Spleen (tissue), 11 donors: ENCODE results near the gene ITGBL1. TPM values are rescaled to one million over a fixed set of nuclear protein-coding genes. Genes with fewer than 3 reads are reported as not detected.

Experiments
- DNase-seq: peaks from one replicate; pipeline ENCODE4 v3.0.0-alpha.2; 2020
- H3K27ac ChIP-seq, 8 donors: fragments of 200-600 bp; sonication (generic) in 7 of 8; 1 replicate in 4 of 8; 2 replicates in 4 of 8; pipeline versions ENCODE4 v1.5.0 to v1.8.0; 2016 to 2021; ENCODE audit warnings: inconsistent platforms in 4 of 8, mild to moderate bottlenecking in 4 of 8, moderate library complexity in 1 of 8
- H3K27me3 ChIP-seq, 7 donors: fragments of 200-600 bp; sonication (generic) in 6 of 7; replicated peaks in 1 of 7; 1 replicate in 4 of 7; 2 replicates in 3 of 7; pipeline versions ENCODE4 v1.5.0 to v1.8.0; 2016 to 2021; ENCODE audit warnings: inconsistent platforms in 3 of 7, mild to moderate bottlenecking in 1 of 7
- H3K36me3 ChIP-seq, 6 donors: fragments of 200-600 bp; sonication (generic) in 5 of 6; 1 replicate in 4 of 6; 2 replicates in 2 of 6; pipeline versions ENCODE4 v1.5.0 to v1.8.0; 2016 to 2021; ENCODE audit warnings: inconsistent platforms in 2 of 6
- H3K4me1 ChIP-seq, 6 donors: fragments of 200-600 bp; sonication (generic) in 5 of 6; 1 replicate in 3 of 6; 2 replicates in 3 of 6; pipeline versions ENCODE4 v1.5.0 to v1.8.0; 2016 to 2021; ENCODE audit warnings: inconsistent platforms in 3 of 6
- H3K4me3 ChIP-seq, 8 donors: fragments of 200-600 bp; sonication (generic) in 7 of 8; 1 replicate in 4 of 8; 2 replicates in 4 of 8; pipeline versions ENCODE4 v1.5.0 to v1.8.0; 2016 to 2021; ENCODE audit warnings: inconsistent platforms in 4 of 8, mild to moderate bottlenecking in 4 of 8, moderate library complexity in 2 of 8
- H3K9me3 ChIP-seq, 8 donors: fragments of 200-600 bp; sonication (generic) in 7 of 8; 1 replicate in 4 of 8; 2 replicates in 4 of 8; pipeline versions ENCODE4 v1.5.0 to v1.8.0; 2016 to 2021; ENCODE audit warnings: inconsistent platforms in 4 of 8
- POLR2A ChIP-seq, 3 donors: fragments of 450-650 bp; IDR thresholded peaks; one replicate each; pipeline ENCODE4 v1.5.1; 2017; ENCODE audit warnings: antibody characterized with exemption in 3 of 3, mild to moderate bottlenecking in 1 of 3
- POLR2AphosphoS5 ChIP-seq, 3 donors: sonication (generic); formaldehyde crosslinking; IDR thresholded peaks; one replicate each; pipeline ENCODE4 v1.5.1; 2017; ENCODE audit warnings: antibody characterized with exemption in 3 of 3
- WGBS, 5 donors: extraction: QIAGEN DNeasy Blood & Tissue Kit in 3 of 5; methylation state at CpG; one replicate each; pipeline versions ENCODE4 v1.1.5 to v1.1.7; 2013 to 2018; 5-methylcytosine and 5-hydroxymethylcytosine counted together
- intact Hi-C: fragments of 100-400 bp; cut with DNase I; formaldehyde crosslinking; loops from one replicate; pipeline ENCODE4 v1.15.0; 2023; ENCODE audit warnings: low total_unique reads
- polyA plus RNA-seq, 3 donors: library from polyadenylated mRNA; stranded (reverse); fragments of 200-250 nt; gene quantifications; one replicate each; pipeline ENCODE4 v1.2.1, GENCODE V29; 2013
- total RNA-seq, 7 donors: library from RNA; depleted of rRNA in 3 of 7; stranded (reverse); fragments of >200 nt in 3 of 7; fragmentation: NEBNext Ultra II Directional in 4 of 7; extraction: Animal tissue kit (Norgen Biotek cat#: 25700) in 4 of 7; gene quantifications; one replicate each; pipeline versions ENCODE4 v1.1.0 to v1.2.1, GENCODE V29; 2016 to 2021
- TF ChIP-seq, protein P1 (sequence below), 11 experiments: fragments of 200-600 bp in 7 of 11; fragments of 450-650 bp in 4 of 11; sonication (generic) in 4 of 11; IDR thresholded peaks in 8 of 11; conservative IDR thresholded peaks in 3 of 11; 1 replicate in 7 of 11; 2 replicates in 4 of 11; pipeline versions ENCODE4 v1.4.0 to v1.8.0; 2016 to 2021; ENCODE audit warnings: antibody characterized with exemption in 11 of 11, inconsistent platforms in 4 of 11, mild to moderate bottlenecking in 1 of 11
- donor health status: healthy with polysubstance abuse.
- donor health status: DM: no; HTN: no; CAD: no; lungs with moderate emphysema.
- donor health status: DM: no; HTN: no; CAD: no.
- donor health status: Bipolar disorder and iron deficiency.
- donor health status: healthy.
- donor health status: DM: no; HTN: no; CAD: no.
- donor health status: DM: yes; HTN: yes; CAD: no.

ITGBL1 gene
- total and polyA plus RNA-seq, 10 donors, result 0.48 to 1.6 (median 0.97) TPM; not detected in 1

DNA sequence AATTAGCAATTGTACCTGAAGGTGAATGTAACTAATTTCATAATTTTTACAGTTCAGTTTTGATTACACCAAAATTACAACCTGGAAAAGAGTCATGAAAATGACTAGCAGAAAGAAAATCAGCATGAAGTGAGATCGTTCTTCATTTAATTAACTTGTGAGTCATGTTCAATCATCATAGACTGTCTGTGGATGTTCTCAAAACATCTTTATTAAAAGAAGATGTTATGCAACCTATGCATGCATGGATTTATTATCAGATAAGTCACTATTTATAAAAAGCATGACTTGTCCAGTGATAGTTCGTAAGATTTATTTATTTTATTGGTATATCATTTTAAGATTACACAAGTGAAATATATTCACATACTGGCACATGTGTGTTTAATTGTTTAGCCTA, 245.9 kb downstream of the ITGBL1 start:
- no peak for TF ChIP-seq POLR2AphosphoS5 (IDR thresholded peaks at IDR 0.05)
- TF ChIP-seq, protein P1, sequence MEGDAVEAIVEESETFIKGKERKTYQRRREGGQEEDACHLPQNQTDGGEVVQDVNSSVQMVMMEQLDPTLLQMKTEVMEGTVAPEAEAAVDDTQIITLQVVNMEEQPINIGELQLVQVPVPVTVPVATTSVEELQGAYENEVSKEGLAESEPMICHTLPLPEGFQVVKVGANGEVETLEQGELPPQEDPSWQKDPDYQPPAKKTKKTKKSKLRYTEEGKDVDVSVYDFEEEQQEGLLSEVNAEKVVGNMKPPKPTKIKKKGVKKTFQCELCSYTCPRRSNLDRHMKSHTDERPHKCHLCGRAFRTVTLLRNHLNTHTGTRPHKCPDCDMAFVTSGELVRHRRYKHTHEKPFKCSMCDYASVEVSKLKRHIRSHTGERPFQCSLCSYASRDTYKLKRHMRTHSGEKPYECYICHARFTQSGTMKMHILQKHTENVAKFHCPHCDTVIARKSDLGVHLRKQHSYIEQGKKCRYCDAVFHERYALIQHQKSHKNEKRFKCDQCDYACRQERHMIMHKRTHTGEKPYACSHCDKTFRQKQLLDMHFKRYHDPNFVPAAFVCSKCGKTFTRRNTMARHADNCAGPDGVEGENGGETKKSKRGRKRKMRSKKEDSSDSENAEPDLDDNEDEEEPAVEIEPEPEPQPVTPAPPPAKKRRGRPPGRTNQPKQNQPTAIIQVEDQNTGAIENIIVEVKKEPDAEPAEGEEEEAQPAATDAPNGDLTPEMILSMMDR (IDR thresholded peaks at IDR 0.05 in 8 of 11, conservative IDR thresholded peaks at IDR 0.05 in 3 of 11), result no peak
- no peak for TF ChIP-seq POLR2A (IDR thresholded peaks at IDR 0.05)
- WGBS, 5 donors, result 84 to 91% (median 89%) methylated on average over 2 of the region's 2 CpGs
- intact Hi-C loops, result no loop called here
- Histone ChIP-seq H3K27ac (no peak overlapping the region), H3K4me3 (no peak overlapping the region), H3K27me3 (no peaks in the 10 kb centered on the region), H3K9me3 (no peaks in the 10 kb centered on the region), H3K4me1 (no peaks in the 10 kb centered on the region), H3K36me3 (no peaks in the 10 kb centered on the region)
- DNase-seq, result no peak

DNA sequence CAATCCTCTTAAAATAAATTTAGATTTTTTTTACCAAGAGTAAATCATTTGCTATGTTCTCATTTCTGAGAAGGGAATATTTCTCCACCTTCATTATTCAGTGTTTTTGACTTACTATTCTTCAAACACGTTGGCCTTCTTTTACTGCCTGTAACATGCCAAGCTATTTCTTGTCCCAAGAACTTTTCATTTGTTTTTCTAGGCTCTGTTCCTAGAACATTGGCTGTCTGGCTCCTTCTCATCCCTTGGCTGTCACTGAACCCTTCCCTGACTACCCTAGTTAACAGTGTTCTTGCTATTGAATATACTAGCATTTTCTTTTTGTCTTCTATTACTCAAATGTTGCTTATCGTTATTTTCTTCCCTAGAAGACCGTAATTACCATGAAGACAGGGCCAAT, 248.1 kb downstream of the ITGBL1 start:
- Histone ChIP-seq H3K4me1 (no peaks in the 10 kb centered on the region), H3K9me3 (no peaks in the 10 kb centered on the region), H3K27ac (no peak overlapping the region), H3K36me3 (no peaks in the 10 kb centered on the region), H3K4me3 (no peak overlapping the region), H3K27me3 (no peaks in the 10 kb centered on the region)
- intact Hi-C loops, result no loop called here
- WGBS, 5 donors, result 74 to 94% (median 89%) methylated on average over 3 of the region's 3 CpGs
- no peak for DNase-seq
- TF ChIP-seq POLR2AphosphoS5 (IDR thresholded peaks at IDR 0.05) (no peak), POLR2A (IDR thresholded peaks at IDR 0.05) (no peak)
- TF ChIP-seq, protein P1 (IDR thresholded peaks at IDR 0.05 in 8 of 11, conservative IDR thresholded peaks at IDR 0.05 in 3 of 11), result no peak

DNA sequence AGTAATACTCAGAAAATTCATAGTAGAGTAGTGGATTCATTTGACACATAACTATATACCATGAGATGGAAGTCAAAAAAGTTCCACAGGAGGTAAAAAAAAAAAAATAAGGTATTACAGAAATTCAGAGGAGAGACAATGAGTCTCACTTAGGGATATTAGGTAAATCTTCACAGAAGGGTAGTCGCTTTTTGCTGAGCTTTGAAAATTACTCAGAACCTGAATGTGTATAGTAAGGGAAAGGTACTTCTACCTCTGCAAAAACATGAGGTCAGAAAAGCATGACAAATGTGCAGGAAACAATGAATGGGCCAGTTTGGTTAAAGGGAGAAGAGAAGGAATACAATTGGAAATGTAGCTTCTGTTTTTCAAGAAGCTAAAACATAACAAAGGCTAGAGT, 250.6 kb downstream of the ITGBL1 start:
- 85 to 94% (median 90%) methylated on average over 1 of the region's 1 CpG for WGBS, 5 donors
- no peak for DNase-seq
- Histone ChIP-seq H3K36me3 (no peaks in the 10 kb centered on the region), H3K4me1 (peaks cover 0 to 9% (median 0%) of the 10 kb centered on the region in 6 donors), H3K27me3 (no peaks in the 10 kb centered on the region), H3K27ac (no peak overlapping the region), H3K4me3 (no peak overlapping the region), H3K9me3 (no peaks in the 10 kb centered on the region)
- intact Hi-C loops, result no loop called here
- TF ChIP-seq, protein P1 (IDR thresholded peaks at IDR 0.05 in 8 of 11, conservative IDR thresholded peaks at IDR 0.05 in 3 of 11), result no peak
- TF ChIP-seq POLR2A (IDR thresholded peaks at IDR 0.05), result no peak
- TF ChIP-seq POLR2AphosphoS5 (IDR thresholded peaks at IDR 0.05), result no peak

DNA sequence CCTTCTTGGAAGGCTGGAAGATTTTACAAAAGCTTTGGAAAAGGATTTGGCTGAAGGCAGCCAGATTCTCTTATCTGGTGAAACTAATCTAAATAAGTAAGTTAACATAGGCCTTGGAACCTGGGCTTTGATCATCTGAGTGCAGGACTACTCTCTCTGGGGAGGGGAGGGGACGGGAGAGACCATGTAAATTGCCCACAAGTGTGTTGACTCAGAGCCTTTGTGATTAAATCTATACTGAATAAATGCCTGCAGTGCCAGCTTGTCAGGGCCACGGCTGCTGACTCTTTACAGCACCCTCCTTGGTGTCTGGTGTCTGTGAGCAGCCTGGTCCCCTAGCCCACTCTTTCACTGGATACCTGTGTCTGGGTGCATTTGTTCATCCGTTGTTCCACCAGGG, 251.4 kb downstream of the ITGBL1 start:
- Histone ChIP-seq H3K36me3 (no peaks in the 10 kb centered on the region), H3K4me3 (no peak overlapping the region), H3K4me1 (peaks cover 0 to 9% (median 0%) of the 10 kb centered on the region in 6 donors), H3K27ac (no peak overlapping the region), H3K27me3 (no peaks in the 10 kb centered on the region), H3K9me3 (no peaks in the 10 kb centered on the region)
- TF ChIP-seq POLR2AphosphoS5 (IDR thresholded peaks at IDR 0.05), result no peak
- TF ChIP-seq, protein P1 (IDR thresholded peaks at IDR 0.05 in 8 of 11, conservative IDR thresholded peaks at IDR 0.05 in 3 of 11), result no peak
- TF ChIP-seq POLR2A (IDR thresholded peaks at IDR 0.05), result no peak
- no peak for DNase-seq
- intact Hi-C loops, result no loop called here
- 64 to 92% (median 83%) methylated on average over 3 of the region's 3 CpGs for WGBS, 5 donors
